A549 (cell line): Measurements from ENCODE around the gene DNAJC5G. TPM values are rescaled to one million over a fixed set of nuclear protein-coding genes. Genes with fewer than 3 reads are reported as not detected.

Experiments used
- ATAC-seq, 2 experiments: fragments of 200-7000 bp in 1 of 2; fragments of >200 bp in 1 of 2; cut with Nextera tagmentation in 1 of 2; cut with Tn5 transposase in 1 of 2; 3 replicates each; pipeline versions ENCODE4 v1.8.0 to v1.9.1; 2018 to 2020; ENCODE audit warnings: mild to moderate bottlenecking in 1 of 2, moderate library complexity in 1 of 2
- CTCF ChIA-PET: fragments of 300-600 bp; sonication (Branson Sonifier 250); formaldehyde crosslinking; extraction: SDS; loops from one replicate; lab custom pipeline; 2021; ENCODE audit warnings: antibody characterized with exemption, inconsistent platforms; lab: Yijun Ruan, JAX
- POLR2A ChIA-PET: fragments of 350-600 bp; formaldehyde crosslinking; extraction: SDS; loops from one replicate; lab custom pipeline; 2021; ENCODE audit warnings: antibody characterized with exemption, inconsistent platforms; lab: Yijun Ruan, JAX
- DNase-seq, 2 experiments: peaks; one replicate each; pipeline versions ENCODE4 v3.0.0 to v3.0.0-alpha.2; 2011 to 2016; ENCODE audit warnings: low read depth in 1 of 2, low spot score in 1 of 2
- FAIRE-seq: peaks from 2 replicates; lab custom pipeline; 2011; peaks lifted over from hg19 to GRCh38; lab: Jason Lieb, UNC
- H3K27ac ChIP-seq, 2 experiments: fragments of >200 bp; sonication (Bioruptor Twin); formaldehyde crosslinking; 3 replicates each; pipeline ENCODE4 v1.5.1; 2016 to 2017
- H3K4me1 ChIP-seq: fragments of >200 bp; sonication (Bioruptor Twin); formaldehyde crosslinking; 3 replicates; pipeline ENCODE4 v1.6.1; 2016
- H3K4me2 ChIP-seq: fragments of >200 bp; sonication (Bioruptor Twin); formaldehyde crosslinking; 3 replicates; pipeline ENCODE4 v1.6.1; 2016
- H3K4me3 ChIP-seq: fragments of >200 bp; sonication (Bioruptor Twin); formaldehyde crosslinking; 3 replicates; pipeline ENCODE4 v1.5.1; 2016
- H3K9me3 ChIP-seq: fragments of >200 bp; sonication (Bioruptor Twin); formaldehyde crosslinking; 3 replicates; pipeline ENCODE4 v1.6.1; 2016
- BHLHE40 ChIP-seq: IDR thresholded peaks from 2 replicates; pipeline ENCODE4 v1.6.1; 2012; ENCODE audit warnings: low read depth, low read length, inconsistent platforms
- CBX8 ChIP-seq: fragments of 200-600 bp; sonication (generic); IDR thresholded peaks from 2 replicates; pipeline ENCODE4 v1.6.1; 2016
- CHD4 ChIP-seq: fragments of 200-600 bp; sonication (generic); IDR thresholded peaks from 2 replicates; pipeline ENCODE4 v1.6.1; 2016; ENCODE audit warnings: antibody characterized with exemption, mild to moderate bottlenecking, borderline replicate concordance
- FOSL2 ChIP-seq, 2 experiments: fragments of 450-650 bp in 1 of 2; fragments of >200 bp in 1 of 2; sonication (Bioruptor Twin) in 1 of 2; formaldehyde crosslinking; IDR thresholded peaks; 2 replicates each; pipeline versions ENCODE4 v1.5.0 to v1.6.1; 2016 to 2020; ENCODE audit warnings: mild to moderate bottlenecking in 1 of 2, moderate library complexity in 1 of 2
- HDAC2 ChIP-seq: fragments of 200-600 bp; sonication (generic); IDR thresholded peaks from 2 replicates; pipeline ENCODE4 v1.6.1; 2016
- HOXA7 ChIP-seq: fragments of 250-450 bp; sonication (Bioruptor Pico); IDR thresholded peaks from 2 replicates; pipeline ENCODE4 v1.5.0; 2020; ENCODE audit warnings: mild to moderate bottlenecking, moderate library complexity
- HOXB13 ChIP-seq: fragments of 250-450 bp; sonication (Bioruptor Pico); IDR thresholded peaks from 2 replicates; pipeline ENCODE4 v1.5.0; 2020; ENCODE audit warnings: low read depth, mild to moderate bottlenecking, moderate library complexity
- JUNB ChIP-seq: fragments of >200 bp; sonication (Bioruptor Twin); formaldehyde crosslinking; IDR thresholded peaks from 2 replicates; pipeline ENCODE4 v1.6.1; 2016
- KDM1A ChIP-seq: fragments of 200-600 bp; sonication (generic); IDR thresholded peaks from 2 replicates; pipeline ENCODE4 v1.6.1; 2016; ENCODE audit warnings: low read depth, mild to moderate bottlenecking
- MAFK ChIP-seq: fragments of 450-650 bp; IDR thresholded peaks from 2 replicates; pipeline ENCODE4 v1.6.1; 2014; ENCODE audit not compliant: partially characterized antibody
- NPAS2 ChIP-seq: fragments of 250-450 bp; sonication (Bioruptor Pico); IDR thresholded peaks from 2 replicates; pipeline ENCODE4 v1.8.0; 2022; ENCODE audit warnings: mild to moderate bottlenecking, moderate library complexity, borderline replicate concordance
- NR3C1 ChIP-seq: fragments of >200 bp; sonication (Bioruptor Twin); formaldehyde crosslinking; IDR thresholded peaks from 3 replicates; pipeline ENCODE4 v1.6.1; 2017
- PHF8 ChIP-seq: fragments of 200-600 bp; sonication (generic); IDR thresholded peaks from 2 replicates; pipeline ENCODE4 v1.6.1; 2016; ENCODE audit warnings: low read depth, mild to moderate bottlenecking, antibody characterized with exemption, moderate library complexity, borderline replicate concordance
- POLR2AphosphoS2 ChIP-seq: conservative IDR thresholded peaks from 2 replicates; pipeline ENCODE4 v1.6.1; 2012; ENCODE audit warnings: low read length, improper control_type of control experiment, inconsistent platforms
- RARB ChIP-seq: fragments of 250-450 bp; sonication (Bioruptor Pico); IDR thresholded peaks from 2 replicates; pipeline ENCODE4 v1.8.0; 2021; ENCODE audit warnings: mild to moderate bottlenecking, moderate library complexity
- RFX5 ChIP-seq: fragments of 450-650 bp; IDR thresholded peaks from 2 replicates; pipeline ENCODE4 v1.7.1; 2014; ENCODE audit warnings: antibody characterized with exemption, mild to moderate bottlenecking, moderate library complexity
- TP53 ChIP-seq: fragments of 250-450 bp; sonication (Bioruptor Pico); IDR thresholded peaks from 2 replicates; pipeline ENCODE4 v1.5.0; 2021; ENCODE audit warnings: mild to moderate bottlenecking, moderate library complexity
- ZFP36 ChIP-seq: fragments of 450-650 bp; IDR thresholded peaks from 2 replicates; pipeline ENCODE4 v1.6.1; 2014; ENCODE audit warnings: borderline replicate concordance; ENCODE audit not compliant: partially characterized antibody
- ZSCAN20 ChIP-seq: fragments of 250-450 bp; sonication (Bioruptor Pico); IDR thresholded peaks from 2 replicates; pipeline ENCODE4 v1.8.0; 2022; ENCODE audit warnings: mild to moderate bottlenecking, moderate library complexity
- WGBS: methylation state at CpG from one replicate; pipeline ENCODE4 v1.1.6; 2017; ENCODE audit errors: missing lambda C conversion rate; 5-methylcytosine and 5-hydroxymethylcytosine counted together
- polyA plus RNA-seq, 4 experiments: library from polyadenylated mRNA; depleted of rRNA in 3 of 4; stranded (reverse); fragments of >200 nt; fragmentation: RNase III in 1 of 4; extraction: RNeasy Plus Mini Kit Qiagen cat#74134 plus additional on column Dnase treatment in 1 of 4; gene quantifications; 2 replicates in 3 of 4; 3 replicates in 1 of 4; pipeline ENCODE4 v1.2.3, GENCODE V29; 2011 to 2017
- TF ChIP-seq, protein P1 (sequence below): fragments of >200 bp; sonication (Bioruptor Twin); formaldehyde crosslinking; IDR thresholded peaks from 3 replicates; pipeline ENCODE4 v1.6.1; 2016
- TF ChIP-seq, protein P2 (sequence below): IDR thresholded peaks from 2 replicates; pipeline ENCODE4 v1.6.1; 2012; ENCODE audit warnings: low read depth, borderline replicate concordance
- TF ChIP-seq, protein P3 (sequence below): fragments of 200-600 bp; sonication (generic); IDR thresholded peaks from 2 replicates; pipeline ENCODE4 v1.6.1; 2016; ENCODE audit warnings: antibody characterized with exemption, mild to moderate bottlenecking, moderate library complexity
- TF ChIP-seq, protein P4 (sequence below): fragments of 250-450 bp; sonication (Bioruptor Pico); IDR thresholded peaks from 2 replicates; pipeline ENCODE4 v1.5.0; 2021; ENCODE audit warnings: mild to moderate bottlenecking, moderate library complexity, borderline replicate concordance

The DNAJC5G gene
- polyA plus RNA-seq, 2 of the 4 experiments (the other 2 are of a cell fraction), result not detected

DNA sequence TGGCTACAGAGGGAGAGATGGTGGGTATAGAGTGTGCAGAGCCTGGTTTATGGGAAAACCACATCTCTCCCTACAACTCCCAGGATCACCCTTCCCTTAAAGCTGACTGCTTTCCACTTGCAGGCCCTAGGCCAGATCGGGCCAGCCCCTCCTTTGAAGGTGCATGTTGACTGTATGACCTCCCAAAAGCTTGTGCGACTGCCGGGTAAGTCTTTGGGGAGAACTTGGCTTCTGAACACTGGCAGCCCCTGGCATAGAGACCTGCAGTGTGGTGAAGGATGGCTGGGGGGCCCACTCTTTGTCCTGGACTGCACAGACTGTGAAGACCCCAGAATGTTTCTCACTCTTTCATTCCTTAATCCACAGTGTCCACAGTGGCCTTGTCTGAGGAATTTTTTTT is 38.6 kb upstream of the DNAJC5G start:
- Histone ChIP-seq H3K4me1 (no peaks in the 10 kb centered on the region), H3K4me2 (no peak overlapping the region), H3K9me3 (no peaks in the 10 kb centered on the region), H3K27ac (no peak overlapping the region), H3K4me3 (no peak overlapping the region)
- DNase-seq (no peak), FAIRE-seq (no peak), ATAC-seq (no peak; a peak in 1 of 6 replicates)
- WGBS, result 80% methylated on average over 3 of the region's 3 CpGs
- TF ChIP-seq KDM1A, result no peak
- TF ChIP-seq PHF8, result no peak
- no peak for TF ChIP-seq JUNB
- TF ChIP-seq, protein P1, sequence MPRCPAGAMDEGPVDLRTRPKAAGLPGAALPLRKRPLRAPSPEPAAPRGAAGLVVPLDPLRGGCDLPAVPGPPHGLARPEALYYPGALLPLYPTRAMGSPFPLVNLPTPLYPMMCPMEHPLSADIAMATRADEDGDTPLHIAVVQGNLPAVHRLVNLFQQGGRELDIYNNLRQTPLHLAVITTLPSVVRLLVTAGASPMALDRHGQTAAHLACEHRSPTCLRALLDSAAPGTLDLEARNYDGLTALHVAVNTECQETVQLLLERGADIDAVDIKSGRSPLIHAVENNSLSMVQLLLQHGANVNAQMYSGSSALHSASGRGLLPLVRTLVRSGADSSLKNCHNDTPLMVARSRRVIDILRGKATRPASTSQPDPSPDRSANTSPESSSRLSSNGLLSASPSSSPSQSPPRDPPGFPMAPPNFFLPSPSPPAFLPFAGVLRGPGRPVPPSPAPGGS, result no peak
- no peak for TF ChIP-seq HOXA7 (CRISPR knock-in tag)
- no peak for TF ChIP-seq HOXB13 (CRISPR knock-in tag)
- no peak for TF ChIP-seq TP53 (CRISPR knock-in tag)
- no peak for TF ChIP-seq ZFP36
- TF ChIP-seq CBX8, result no peak
- TF ChIP-seq RARB (CRISPR knock-in tag), result no peak
- CTCF ChIA-PET, result interaction anchor here (0.9 to 2.7 kb wide), 5 partner anchors 11 to 66 kb away, joined by 3 to 9 read pairs (median 8); no protein-coding TSS in a partner anchor
- POLR2A ChIA-PET, result interaction anchor here (0.5 kb wide), 1 partner anchor 45 kb away, joined by 3 read pairs; no protein-coding TSS in a partner anchor

DNA sequence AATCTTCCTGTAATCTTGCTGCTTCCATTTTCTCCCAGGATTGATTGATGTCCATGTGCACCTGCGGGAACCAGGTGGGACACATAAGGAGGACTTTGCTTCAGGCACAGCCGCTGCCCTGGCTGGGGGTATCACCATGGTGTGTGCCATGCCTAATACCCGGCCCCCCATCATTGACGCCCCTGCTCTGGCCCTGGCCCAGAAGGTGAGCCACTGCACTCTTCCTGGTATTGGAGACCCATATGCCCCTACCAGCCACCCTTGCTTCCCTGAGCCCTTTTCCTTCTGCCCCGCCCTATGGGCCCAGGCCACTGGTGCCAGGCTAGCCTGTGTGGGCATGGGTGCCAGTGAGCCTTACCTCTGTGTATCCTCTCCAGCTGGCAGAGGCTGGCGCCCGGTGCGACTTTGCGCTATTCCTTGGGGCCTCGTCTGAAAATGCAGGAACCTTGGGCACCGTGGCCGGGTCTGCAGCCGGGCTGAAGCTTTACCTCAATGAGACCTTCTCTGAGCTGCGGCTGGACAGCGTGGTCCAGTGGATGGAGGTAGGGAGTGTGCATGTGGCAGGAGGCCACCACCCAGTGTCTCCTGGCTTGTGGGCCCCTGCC is 37.8 kb upstream of the DNAJC5G start:
- no peak for ATAC-seq
- CTCF ChIA-PET, result interaction anchor here (0.8 to 5.6 kb wide), 8 partner anchors 9 to 140 kb away, joined by 3 to 45 read pairs (median 6); no protein-coding TSS in a partner anchor
- H3K4me2 ChIP-seq, result no peak overlapping the region
- H3K9me3 ChIP-seq, result no peaks in the 10 kb centered on the region
- FAIRE-seq, result no peak
- TF ChIP-seq HOXA7 (CRISPR knock-in tag) (no peak), CHD4 (no peak), JUNB (no peak), FOSL2 (IDR thresholded peaks at IDR 0.05) (no peak), FOSL2 (CRISPR knock-in tag; IDR thresholded peaks at IDR 0.05) (no peak), RFX5 (no peak), NR3C1 (no peak), BHLHE40 (no peak), MAFK (no peak), NPAS2 (CRISPR knock-in tag) (no peak), HDAC2 (no peak), ZSCAN20 (CRISPR knock-in tag) (no peak), POLR2AphosphoS2 (no peak)
- TF ChIP-seq, protein P2, sequence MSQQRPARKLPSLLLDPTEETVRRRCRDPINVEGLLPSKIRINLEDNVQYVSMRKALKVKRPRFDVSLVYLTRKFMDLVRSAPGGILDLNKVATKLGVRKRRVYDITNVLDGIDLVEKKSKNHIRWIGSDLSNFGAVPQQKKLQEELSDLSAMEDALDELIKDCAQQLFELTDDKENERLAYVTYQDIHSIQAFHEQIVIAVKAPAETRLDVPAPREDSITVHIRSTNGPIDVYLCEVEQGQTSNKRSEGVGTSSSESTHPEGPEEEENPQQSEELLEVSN, result no peak
- TF ChIP-seq, protein P3, sequence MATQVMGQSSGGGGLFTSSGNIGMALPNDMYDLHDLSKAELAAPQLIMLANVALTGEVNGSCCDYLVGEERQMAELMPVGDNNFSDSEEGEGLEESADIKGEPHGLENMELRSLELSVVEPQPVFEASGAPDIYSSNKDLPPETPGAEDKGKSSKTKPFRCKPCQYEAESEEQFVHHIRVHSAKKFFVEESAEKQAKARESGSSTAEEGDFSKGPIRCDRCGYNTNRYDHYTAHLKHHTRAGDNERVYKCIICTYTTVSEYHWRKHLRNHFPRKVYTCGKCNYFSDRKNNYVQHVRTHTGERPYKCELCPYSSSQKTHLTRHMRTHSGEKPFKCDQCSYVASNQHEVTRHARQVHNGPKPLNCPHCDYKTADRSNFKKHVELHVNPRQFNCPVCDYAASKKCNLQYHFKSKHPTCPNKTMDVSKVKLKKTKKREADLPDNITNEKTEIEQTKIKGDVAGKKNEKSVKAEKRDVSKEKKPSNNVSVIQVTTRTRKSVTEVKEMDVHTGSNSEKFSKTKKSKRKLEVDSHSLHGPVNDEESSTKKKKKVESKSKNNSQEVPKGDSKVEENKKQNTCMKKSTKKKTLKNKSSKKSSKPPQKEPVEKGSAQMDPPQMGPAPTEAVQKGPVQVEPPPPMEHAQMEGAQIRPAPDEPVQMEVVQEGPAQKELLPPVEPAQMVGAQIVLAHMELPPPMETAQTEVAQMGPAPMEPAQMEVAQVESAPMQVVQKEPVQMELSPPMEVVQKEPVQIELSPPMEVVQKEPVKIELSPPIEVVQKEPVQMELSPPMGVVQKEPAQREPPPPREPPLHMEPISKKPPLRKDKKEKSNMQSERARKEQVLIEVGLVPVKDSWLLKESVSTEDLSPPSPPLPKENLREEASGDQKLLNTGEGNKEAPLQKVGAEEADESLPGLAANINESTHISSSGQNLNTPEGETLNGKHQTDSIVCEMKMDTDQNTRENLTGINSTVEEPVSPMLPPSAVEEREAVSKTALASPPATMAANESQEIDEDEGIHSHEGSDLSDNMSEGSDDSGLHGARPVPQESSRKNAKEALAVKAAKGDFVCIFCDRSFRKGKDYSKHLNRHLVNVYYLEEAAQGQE, result no peak
- TF ChIP-seq, protein P4, sequence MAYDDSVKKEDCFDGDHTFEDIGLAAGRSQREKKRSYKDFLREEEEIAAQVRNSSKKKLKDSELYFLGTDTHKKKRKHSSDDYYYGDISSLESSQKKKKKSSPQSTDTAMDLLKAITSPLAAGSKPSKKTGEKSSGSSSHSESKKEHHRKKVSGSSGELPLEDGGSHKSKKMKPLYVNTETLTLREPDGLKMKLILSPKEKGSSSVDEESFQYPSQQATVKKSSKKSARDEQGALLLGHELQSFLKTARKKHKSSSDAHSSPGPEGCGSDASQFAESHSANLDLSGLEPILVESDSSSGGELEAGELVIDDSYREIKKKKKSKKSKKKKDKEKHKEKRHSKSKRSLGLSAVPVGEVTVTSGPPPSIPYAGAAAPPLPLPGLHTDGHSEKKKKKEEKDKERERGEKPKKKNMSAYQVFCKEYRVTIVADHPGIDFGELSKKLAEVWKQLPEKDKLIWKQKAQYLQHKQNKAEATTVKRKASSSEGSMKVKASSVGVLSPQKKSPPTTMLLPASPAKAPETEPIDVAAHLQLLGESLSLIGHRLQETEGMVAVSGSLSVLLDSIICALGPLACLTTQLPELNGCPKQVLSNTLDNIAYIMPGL (CRISPR knock-in tag), result no peak
- TF ChIP-seq, all 56 proteins: peak for 0
- H3K27ac ChIP-seq, result no peak overlapping the region
- WGBS, result 98% methylated on average over 14 of the region's 15 CpGs
- POLR2A ChIA-PET, result no interaction called here
- no peak for DNase-seq
- H3K4me1 ChIP-seq, result no peaks in the 10 kb centered on the region
- no peak overlapping the region for H3K4me3 ChIP-seq
